Stimulated activated CD8-positive, alpha-beta memory T cell treated with anti-CD3 and anti-CD28 coated beads, Interleukin-7, amount 100 ng/mL, for 24 hours (primary cell): ENCODE measurements around the gene LPAR1.
"Not testable (repeated sequence)": the region's sequence is repeated elsewhere in the genome, so short reads cannot be mapped to it uniquely, and the experiment has no call there.

Experiments used
- DNase-seq: peaks from one replicate; pipeline ENCODE4 v3.0.0-alpha.2; 2020; ENCODE audit warnings: low read depth

Gene LPAR1

GRCh38 chr9:110872920-110873319 lies 165.3 kb downstream of the LPAR1 start:
- DNase-seq, result no peak

GRCh38 chr9:110871736-110872135 lies 166.5 kb downstream of the LPAR1 start:
- DNase-seq, result no peak

- no peak for DNase-seq
Measured at GRCh38 chr9:110869931-110870330, 168.3 kb downstream of the LPAR1 start.

DNA sequence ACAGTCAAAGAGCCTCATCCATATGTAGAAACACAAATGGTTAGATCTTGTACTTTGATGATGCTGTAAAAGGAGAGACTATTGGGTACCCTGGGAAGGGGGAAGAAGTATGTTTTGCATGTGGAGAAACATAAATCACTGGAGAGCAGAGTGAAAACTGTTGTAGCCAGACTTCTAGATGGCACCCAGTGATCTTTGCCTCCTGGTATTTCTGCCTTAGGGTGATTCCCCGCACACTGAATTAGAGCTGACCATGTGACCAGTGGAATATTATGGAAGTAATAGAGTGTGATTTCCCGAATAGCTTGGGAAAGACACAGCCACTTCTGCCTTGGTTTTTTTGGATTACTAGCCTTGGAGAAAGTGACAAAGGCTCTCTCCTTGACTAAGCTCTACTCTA lies 174.3 kb downstream of the LPAR1 start:
- no peak for DNase-seq

GRCh38 chr9:110861370-110862110 lies 176.7 kb downstream of the LPAR1 start:
- not testable (repeated sequence) for DNase-seq

DNA sequence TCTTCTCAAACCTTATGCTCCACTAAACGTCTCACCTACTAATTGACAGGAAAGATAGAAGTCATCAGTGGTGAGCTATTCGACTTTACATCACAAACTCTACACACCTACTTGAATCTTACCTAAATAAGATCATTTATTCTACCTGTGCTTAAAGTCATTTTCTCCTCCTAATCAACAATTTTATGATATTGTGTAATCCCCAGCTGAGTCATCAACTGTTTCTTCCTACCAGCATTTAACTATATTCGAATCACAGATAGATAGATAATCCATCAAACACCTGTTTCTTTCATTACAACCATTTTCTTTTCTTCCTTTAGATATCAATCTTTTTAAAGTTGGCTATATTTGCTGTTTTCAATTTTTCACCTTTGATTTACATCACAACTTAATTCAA lies 181.5 kb downstream of the LPAR1 start:
- no peak for DNase-seq

DNA sequence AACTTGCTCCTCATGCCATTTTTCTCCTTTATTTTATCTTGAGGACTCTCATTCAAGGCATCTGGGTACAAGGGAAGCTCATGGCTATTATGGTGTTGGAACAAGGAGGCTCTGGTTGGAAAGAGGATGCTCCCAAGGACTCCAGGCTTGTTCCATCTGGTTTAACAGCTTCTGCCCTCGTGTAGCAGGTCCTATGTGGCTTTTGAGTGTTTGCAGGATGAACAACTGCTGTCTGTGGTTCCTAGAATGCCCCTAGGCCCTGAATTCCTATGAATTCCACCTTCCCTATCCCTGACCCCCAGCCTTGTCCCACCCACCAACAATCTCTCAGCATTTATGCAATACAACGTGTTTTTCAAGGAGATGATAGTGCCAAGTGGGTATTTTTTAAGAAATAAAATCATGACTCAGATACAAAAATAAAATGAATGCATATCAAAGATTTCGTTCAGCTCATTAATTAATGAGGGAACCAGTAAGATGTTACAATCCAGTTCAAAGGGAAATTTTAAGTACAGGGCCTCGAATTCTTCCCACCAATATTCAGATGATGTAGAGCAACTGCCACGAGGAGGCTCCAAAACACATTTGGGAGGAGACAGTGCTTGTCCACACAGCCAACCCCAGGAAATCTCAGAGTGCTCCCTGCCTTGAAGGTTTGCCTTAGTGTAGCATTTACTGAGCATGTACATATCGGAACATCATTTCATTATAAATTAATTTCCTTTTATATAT lies 187.7 kb downstream of the LPAR1 start:
- DNase-seq, result no peak

DNA sequence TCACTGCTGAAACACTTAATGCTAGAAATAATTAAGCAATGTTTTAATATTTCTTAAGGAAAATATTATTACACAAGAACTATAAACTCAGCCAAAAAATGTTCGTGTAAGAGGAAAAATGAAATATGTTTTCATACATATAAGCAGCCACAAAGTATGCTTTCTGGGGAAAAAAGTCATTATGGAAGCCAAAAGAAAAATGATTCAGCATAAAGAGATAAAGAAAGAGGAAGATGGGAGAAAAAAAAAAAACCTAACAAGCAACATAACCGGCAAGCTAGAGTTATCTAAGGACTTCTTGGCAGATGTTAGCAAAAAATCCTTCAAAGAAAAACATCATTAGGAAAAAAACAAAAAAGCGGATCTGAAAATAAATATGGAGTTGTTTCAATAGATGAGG lies 190.6 kb downstream of the LPAR1 start:
- DNase-seq, result no peak

DNA sequence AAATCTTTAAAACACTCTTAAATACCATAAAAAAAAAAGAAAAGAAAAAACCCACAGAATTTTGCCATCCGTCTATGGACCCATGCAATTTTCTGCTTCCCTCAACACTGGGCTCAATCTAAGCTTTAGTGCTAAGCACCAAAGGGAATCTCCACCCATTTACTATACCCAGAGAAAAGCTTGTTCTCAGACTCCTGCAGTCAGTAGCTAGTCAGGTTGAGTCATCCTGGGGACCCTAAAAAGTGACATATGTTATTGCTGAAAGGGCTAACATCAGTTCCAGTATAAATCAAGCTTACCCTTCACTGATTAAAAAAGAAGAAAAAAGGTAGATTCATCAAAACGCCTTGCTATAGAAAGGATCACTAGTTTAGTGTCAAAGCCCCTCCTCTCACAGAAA lies 192.1 kb downstream of the LPAR1 start:
- no peak for DNase-seq

- DNase-seq, result no peak
Measured at GRCh38 chr9:110844121-110844520, 194.1 kb downstream of the LPAR1 start.

DNA sequence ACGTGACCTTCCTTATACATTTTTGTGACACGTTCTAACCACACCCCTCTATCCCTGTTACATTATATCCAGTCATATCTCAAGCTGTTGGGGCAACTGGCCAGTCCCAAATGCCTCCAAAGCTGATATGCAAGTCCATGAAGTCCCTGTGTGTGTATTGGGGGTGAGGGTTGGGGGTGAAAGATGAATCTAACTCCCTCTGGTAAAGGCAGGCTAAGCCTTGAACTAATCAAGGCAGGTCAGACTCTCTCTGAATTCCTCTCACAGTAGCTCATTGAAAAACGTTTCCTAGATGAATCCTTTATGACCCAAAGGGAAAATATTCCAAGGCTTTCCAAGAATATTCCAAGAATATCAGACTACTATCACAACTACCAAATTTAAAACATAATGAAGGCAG lies 195.3 kb downstream of the LPAR1 start:
- DNase-seq, result no peak

DNA sequence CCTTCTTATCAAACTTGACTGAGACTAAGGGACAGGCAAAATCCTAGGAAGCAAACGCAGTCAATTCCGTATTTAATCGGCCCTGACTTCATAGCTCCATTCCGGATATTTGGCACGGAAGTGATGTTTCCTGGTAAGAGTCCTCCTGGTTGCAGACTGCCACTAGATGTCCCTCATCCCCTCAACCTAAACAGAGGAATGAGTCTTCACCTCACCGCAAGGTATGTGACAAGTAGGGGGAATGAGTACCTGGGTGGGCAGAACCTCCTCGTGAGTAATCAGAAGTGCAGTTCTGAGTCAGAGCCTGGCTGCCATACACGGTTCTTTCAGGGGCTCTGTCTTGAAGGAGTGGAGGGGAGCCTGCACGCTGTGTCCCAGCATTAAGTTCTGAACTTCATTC lies 196.1 kb downstream of the LPAR1 start:
- DNase-seq, result no peak

GRCh38 chr9:110837401-110838005 lies 200.8 kb downstream of the LPAR1 start:
- no peak for DNase-seq

- DNase-seq, result no peak
Measured at GRCh38 chr9:110835859-110836271, 202.4 kb downstream of the LPAR1 start.

DNA sequence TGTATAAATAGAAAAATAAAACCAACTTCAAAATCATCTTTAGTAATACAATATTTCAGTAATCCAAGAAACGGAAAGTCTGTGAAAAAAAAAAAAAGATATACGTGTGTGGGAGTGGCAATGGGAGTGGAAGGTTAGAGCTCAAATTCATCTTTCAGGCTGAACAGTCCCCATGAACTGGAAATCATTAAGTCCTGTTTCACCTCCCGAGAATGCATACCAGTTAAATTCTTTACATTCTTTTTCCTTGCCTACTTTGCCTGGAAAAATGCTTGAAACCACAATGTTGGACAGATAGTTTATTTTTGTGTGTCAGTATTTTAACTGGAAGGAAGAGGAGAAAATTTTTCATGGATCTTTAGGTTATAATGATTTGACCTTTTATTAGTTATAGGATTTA lies 202.9 kb downstream of the LPAR1 start:
- DNase-seq, result no peak

GRCh38 chr9:110832926-110833325 lies 205.3 kb downstream of the LPAR1 start:
- DNase-seq, result no peak

GRCh38 chr9:110830495-110830894 lies 207.8 kb downstream of the LPAR1 start:
- DNase-seq, result no peak

DNA sequence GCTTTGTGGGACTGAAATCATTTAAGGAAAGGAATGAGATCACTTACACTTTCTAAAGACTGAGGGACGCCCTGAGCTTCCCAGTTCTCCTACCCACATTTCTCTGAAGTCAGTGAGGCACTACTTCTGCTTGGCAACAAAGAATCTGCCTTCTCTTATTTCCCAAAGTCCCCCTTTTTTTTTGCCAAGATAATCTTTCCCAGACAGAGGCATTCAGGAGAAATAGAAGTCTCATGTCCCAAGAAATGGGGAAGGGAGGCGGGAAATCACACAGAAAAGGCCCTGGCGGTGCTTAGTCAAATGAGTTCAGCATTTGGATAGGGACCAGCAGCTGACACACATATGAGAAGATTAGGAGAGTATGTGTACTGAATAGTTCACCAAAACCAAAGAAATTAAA lies 210.0 kb downstream of the LPAR1 start:
- DNase-seq, result no peak

GRCh38 chr9:110826400-110826799 lies 211.9 kb downstream of the LPAR1 start:
- DNase-seq, result not testable (repeated sequence)

- DNase-seq, result no peak
Measured at GRCh38 chr9:110825950-110826349, 212.3 kb downstream of the LPAR1 start.

- not testable (repeated sequence) for DNase-seq
Measured at GRCh38 chr9:110825129-110825528, 213.1 kb downstream of the LPAR1 start.
